Measurements from ENCODE around the gene GTF3C4. TPM values are rescaled to one million over a fixed set of nuclear protein-coding genes. Genes with fewer than 3 reads are reported as not detected.
A peak's percentile ranks its signal among the peaks of the same experiment; 100 is the strongest.

GTF3C4 gene
- total RNA-seq, 1 experiment from 2014 or later, result 42.5 TPM

DNA sequence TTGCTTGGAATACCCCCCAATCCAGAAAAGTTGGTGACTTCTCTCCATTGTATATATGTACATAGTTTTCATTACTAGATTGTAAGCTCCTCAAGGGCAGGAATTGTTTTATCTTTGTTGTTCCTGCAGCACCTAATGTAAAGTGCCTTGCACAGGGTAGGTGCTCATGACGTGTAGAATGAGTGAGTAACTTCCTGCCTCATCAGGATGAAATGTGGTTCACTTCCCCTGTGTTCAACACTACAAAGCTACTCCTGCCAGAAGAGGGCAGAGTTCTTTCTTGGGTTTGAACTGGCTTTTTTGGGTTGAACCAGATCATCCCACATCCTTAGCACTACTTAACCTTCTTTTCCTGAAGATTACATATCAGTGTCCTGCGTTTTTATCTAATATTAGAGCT lies 23.9 kb downstream of the GTF3C4 start:
- Histone ChIP-seq H3K79me1 (ENCODE audit: insufficient read depth, low read depth, low read length, poor library complexity, severe bottlenecking) (no peaks in the 10 kb centered on the region), H2BK12ac (ENCODE audit: insufficient read length, low read depth, low read length) (no peak overlapping the region), H2AFZ (ENCODE audit: low read length) (no peak overlapping the region), H3K14ac (ENCODE audit: insufficient read depth, low read length) (no peak overlapping the region), H3T11ph (ENCODE audit: low read length) (no peak overlapping the region), H2AK5ac (ENCODE audit: insufficient read length, low read length) (no peak overlapping the region), H4K5ac (ENCODE audit: insufficient read length, low read depth, low read length) (no peak overlapping the region), H3K9ac (ENCODE audit: extremely low read depth, insufficient read length, low read length) (no peak overlapping the region), H3K23me2 (ENCODE audit: insufficient read length, low read depth, low read length, poor library complexity, severe bottlenecking) (no peaks in the 10 kb centered on the region), H3K79me2 (ENCODE audit: insufficient read depth, low read length) (no peaks in the 10 kb centered on the region), H3K4me2 (ENCODE audit: insufficient read depth, insufficient read length, low read length) (no peak overlapping the region), H2BK5ac (ENCODE audit: insufficient read length, low read length) (no peak overlapping the region), H3K56ac (ENCODE audit: insufficient read length, low read depth, low read length) (no peak overlapping the region), H3K18ac (ENCODE audit: insufficient read length, low read depth, low read length) (no peak overlapping the region), H4K91ac (ENCODE audit: insufficient read length, low read depth, low read length) (no peak overlapping the region), H4K8ac (replicated peaks; ENCODE audit: insufficient read length, low read depth, low read length) (no peak overlapping the region), H3K23ac (ENCODE audit: insufficient read length, low read depth, low read length) (no peak overlapping the region), H4K20me1 (ENCODE audit: control insufficient read depth, insufficient read depth, insufficient read length) (no peaks in the 10 kb centered on the region), H2BK120ac (ENCODE audit: low read depth, low read length, poor library complexity, severe bottlenecking) (no peak overlapping the region), H3K4ac (ENCODE audit: low read depth, low read length) (no peak overlapping the region), H3K27ac (ENCODE audit: insufficient read length, low read depth, low read length) (no peak overlapping the region), H3K9me3 (ENCODE audit: control insufficient read depth, low read depth, low read length) (peaks cover 7% of the 10 kb centered on the region), H3K27me3 (ENCODE audit: insufficient read depth, low read length) (no peaks in the 10 kb centered on the region), H2BK15ac (ENCODE audit: low read depth, low read length) (no peak overlapping the region), H3K4me1 (ENCODE audit: insufficient read depth, low read length) (no peaks in the 10 kb centered on the region), H2BK20ac (ENCODE audit: low read depth, low read length, poor library complexity, severe bottlenecking) (no peak overlapping the region)
- H3K36me3 Mint-ChIP-seq (ENCODE audit: insufficient read depth in 1 of 3, low read depth in 3 of 3), result peaks cover 24 to 33% (median 33%) of the 10 kb centered on the region in 3 experiments
- H3K9me3 Mint-ChIP-seq, result peaks cover 27 to 38% of the 10 kb centered on the region in 2 experiments
- H3K27me3 Mint-ChIP-seq (ENCODE audit: low read depth), result peaks cover 6% of the 10 kb centered on the region
- no peak overlapping the region for H3K27ac Mint-ChIP-seq
- H3K4me3 Mint-ChIP-seq, result no peak overlapping the region
- no CpG with 5 or more reads among the region's 2 CpGs for WGBS (ENCODE audit: extremely low coverage, insufficient read length, low lambda C conversion rate)
- H3K4me1 Mint-ChIP-seq, result no peaks in the 10 kb centered on the region
- DNase-seq, result peak; percentile 33
- TF ChIP-seq, protein P1, sequence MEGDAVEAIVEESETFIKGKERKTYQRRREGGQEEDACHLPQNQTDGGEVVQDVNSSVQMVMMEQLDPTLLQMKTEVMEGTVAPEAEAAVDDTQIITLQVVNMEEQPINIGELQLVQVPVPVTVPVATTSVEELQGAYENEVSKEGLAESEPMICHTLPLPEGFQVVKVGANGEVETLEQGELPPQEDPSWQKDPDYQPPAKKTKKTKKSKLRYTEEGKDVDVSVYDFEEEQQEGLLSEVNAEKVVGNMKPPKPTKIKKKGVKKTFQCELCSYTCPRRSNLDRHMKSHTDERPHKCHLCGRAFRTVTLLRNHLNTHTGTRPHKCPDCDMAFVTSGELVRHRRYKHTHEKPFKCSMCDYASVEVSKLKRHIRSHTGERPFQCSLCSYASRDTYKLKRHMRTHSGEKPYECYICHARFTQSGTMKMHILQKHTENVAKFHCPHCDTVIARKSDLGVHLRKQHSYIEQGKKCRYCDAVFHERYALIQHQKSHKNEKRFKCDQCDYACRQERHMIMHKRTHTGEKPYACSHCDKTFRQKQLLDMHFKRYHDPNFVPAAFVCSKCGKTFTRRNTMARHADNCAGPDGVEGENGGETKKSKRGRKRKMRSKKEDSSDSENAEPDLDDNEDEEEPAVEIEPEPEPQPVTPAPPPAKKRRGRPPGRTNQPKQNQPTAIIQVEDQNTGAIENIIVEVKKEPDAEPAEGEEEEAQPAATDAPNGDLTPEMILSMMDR (conservative IDR thresholded peaks at IDR 0.05), result peak; percentile 71

Data from H9 (cell line).